ENCODE measurements around the gene ITPR2. TPM values are rescaled to one million over a fixed set of nuclear protein-coding genes. Genes with fewer than 3 reads are reported as not detected.
"Not testable (repeated sequence)": the region's sequence is repeated elsewhere in the genome, so short reads cannot be mapped to it uniquely, and the experiment has no call there.

The ITPR2 gene
- 9.4 and 11.4 TPM in 2 replicates for total RNA-seq (2014; rRNA removed; shearing (Covaris generic))

DNA sequence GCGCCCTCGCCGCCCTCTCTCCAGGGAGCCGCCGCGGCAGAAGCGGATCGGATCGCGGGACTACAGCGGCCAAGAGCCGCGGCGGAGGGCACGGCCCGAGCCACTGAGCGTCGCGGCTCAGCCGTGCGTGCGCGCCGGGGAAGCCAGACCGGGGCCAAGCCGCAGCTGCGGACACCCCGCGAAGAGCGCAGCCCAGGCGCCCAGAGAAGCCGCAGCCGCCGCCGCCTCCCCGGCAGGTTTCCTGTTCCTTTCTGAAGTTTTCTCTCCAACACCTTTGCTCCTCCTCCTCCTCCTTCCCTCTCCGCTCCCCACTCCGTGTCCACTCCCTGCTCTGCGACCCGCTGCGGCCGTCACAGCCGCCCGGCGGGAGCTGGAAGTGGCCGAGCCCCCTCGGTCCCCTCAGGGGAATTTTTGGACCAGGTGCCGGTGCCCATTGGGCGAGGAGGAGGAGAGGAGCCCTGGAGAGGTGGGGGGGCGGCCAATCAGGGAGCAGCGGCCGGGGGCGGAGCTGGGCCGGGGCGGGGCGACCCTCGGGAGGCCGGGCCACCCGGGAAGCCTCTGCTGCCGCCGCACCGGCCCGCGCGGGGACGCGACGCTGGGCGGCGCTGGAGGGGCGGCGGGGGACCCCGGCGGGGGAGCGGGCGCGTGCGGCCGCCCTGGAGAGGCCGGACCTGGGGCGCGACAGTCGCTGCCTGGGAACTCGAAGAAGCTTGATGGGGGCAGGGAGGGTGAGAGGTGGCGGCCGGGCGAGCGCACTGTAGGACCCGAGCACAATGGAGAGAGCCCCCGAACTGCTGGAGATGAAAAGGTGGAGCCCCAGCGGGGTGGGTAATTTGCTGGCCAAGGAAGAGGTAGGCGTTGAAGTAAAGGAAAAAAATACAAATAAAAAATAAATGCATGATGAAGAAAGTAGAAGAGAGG is at the start of gene ITPR2:
Gene ITPR2 (minus strand): TSS at position 373 of the 921 bp plus-strand sequence. CDS start 413 bp downstream, outside the sequence.
- Histone ChIP-seq H3K36me3 (replicated peaks; ENCODE audit: control insufficient read depth, insufficient read depth, low read length) (no peaks in the 10 kb centered on the region), H3K27me3 (ENCODE audit: control insufficient read depth, insufficient read depth, low read length) (peaks cover 2% of the 10 kb centered on the region; the same call in 1 of the 2 replicates), H3K4me3 (ENCODE audit: insufficient read depth, low read depth, low read length) (peak within 1 kb of the TSS; percentile 96)
- DNase-seq, result peak; percentile 96

DNA sequence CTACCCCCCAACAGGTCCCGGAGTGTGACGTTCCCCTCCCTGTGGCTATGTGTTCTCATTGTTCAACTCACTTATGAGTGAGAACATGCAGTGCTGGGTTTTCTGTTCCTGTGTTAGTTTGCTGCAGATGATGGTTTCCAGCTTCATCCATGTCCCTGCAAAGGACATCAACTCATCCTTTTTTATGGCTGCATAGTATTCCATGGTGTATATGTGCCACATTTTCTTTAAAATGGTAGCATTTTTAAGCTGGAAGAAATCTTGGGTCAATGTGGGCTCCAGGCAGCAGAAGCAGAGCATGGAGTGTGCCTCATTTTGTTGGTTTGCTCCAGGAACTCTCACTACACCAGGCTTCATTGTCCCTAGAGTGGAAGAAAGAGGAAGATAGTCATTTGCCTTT is 47.6 kb upstream of the ITPR2 start:
- DNase-seq, result no peak
- Histone ChIP-seq H3K27me3 (ENCODE audit: control insufficient read depth, insufficient read depth, low read length) (no peaks in the 10 kb centered on the region), H3K36me3 (replicated peaks; ENCODE audit: control insufficient read depth, insufficient read depth, low read length) (no peaks in the 10 kb centered on the region), H3K4me3 (ENCODE audit: insufficient read depth, low read depth, low read length) (no peak overlapping the region)

DNA sequence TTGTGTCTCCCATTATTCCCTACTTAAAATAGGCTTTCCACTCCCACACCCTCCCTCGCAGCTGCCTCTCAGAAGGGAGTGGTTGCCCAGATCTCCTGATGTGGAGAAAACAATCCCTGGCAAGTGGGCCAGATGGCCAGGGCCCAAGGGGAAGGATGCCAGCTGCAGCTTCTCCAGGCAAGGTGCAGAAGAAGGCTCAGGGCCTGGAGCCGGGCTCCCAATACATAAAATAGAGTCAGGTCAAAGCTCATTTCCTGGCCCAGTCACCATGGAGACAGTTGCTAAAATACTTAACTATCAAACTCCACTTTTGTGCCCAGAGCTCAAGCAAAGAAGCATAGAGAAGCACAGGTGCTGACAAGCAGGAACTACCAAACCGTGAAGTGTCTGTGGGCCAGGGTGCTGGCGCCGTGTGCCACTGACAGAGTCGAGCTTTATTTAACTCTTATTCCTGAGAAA is 45.7 kb upstream of the ITPR2 start:
- Histone ChIP-seq H3K27me3 (ENCODE audit: control insufficient read depth, insufficient read depth, low read length) (no peaks in the 10 kb centered on the region), H3K36me3 (replicated peaks; ENCODE audit: control insufficient read depth, insufficient read depth, low read length) (no peaks in the 10 kb centered on the region), H3K4me3 (ENCODE audit: insufficient read depth, low read depth, low read length) (no peak overlapping the region)
- DNase-seq, result no peak

DNA sequence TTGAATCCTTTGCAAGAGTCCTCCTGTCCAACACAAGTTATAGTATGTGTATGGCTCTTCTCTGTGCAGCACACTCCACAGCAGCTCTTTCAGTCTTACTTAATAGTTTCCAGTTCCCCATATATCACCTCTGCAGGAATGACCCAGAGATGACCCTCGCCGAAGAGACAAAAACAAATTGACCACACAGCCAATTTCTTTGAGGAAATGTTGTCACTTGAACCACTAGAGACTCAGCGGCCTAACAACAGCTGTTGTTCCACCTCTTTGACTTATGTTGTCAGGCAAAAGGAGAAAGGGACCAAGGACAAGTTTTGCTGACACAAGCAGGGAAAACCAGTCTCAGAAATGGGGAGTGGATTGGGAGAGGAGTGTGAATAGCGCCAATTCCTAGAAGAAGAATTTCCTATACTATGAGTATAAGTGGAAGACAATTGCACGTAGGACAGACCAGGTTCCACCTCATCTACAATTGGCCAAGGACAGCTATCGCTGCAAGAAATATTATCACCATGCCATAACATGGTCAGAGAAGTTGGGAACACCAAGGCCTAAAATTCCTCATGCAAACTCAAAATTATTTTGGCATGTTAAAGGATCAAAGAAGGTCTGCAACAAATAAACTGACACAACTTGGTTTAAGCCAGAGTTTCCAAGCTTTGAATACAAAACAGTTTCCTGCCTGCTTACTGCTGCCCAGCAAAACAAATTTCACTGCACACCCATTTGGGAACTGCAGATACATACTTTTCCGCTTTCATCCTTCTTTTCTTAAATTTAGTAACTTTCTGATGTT is 41.7 kb upstream of the ITPR2 start:
- DNase-seq, result no peak
- H3K36me3 ChIP-seq (replicated peaks; ENCODE audit: control insufficient read depth, insufficient read depth, low read length), result no peaks in the 10 kb centered on the region
- no peak overlapping the region for H3K4me3 ChIP-seq (ENCODE audit: insufficient read depth, low read depth, low read length)
- no peaks in the 10 kb centered on the region for H3K27me3 ChIP-seq (ENCODE audit: control insufficient read depth, insufficient read depth, low read length)

DNA sequence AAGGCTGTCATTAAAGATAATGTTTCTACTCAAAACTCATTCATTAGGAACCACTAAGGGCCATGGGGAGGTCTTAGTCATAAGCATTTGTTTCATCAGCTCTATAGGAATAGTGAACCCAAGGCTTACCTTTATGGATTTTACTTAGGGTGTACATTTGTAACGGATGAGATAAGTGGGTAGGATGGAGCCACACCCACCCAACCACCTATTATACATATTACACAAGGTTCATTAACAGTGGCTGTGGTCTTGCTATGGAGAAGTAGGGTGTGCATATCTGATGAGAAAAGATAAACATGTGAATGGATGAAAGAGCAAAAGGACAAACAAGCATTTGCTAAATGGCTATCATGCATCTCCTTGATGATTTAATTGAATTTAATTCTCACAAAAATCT is 39.6 kb upstream of the ITPR2 start:
- DNase-seq, result no peak
- H3K27me3 ChIP-seq (ENCODE audit: control insufficient read depth, insufficient read depth, low read length), result no peaks in the 10 kb centered on the region
- H3K4me3 ChIP-seq (ENCODE audit: insufficient read depth, low read depth, low read length), result no peak overlapping the region
- no peaks in the 10 kb centered on the region for H3K36me3 ChIP-seq (replicated peaks; ENCODE audit: control insufficient read depth, insufficient read depth, low read length)

DNA sequence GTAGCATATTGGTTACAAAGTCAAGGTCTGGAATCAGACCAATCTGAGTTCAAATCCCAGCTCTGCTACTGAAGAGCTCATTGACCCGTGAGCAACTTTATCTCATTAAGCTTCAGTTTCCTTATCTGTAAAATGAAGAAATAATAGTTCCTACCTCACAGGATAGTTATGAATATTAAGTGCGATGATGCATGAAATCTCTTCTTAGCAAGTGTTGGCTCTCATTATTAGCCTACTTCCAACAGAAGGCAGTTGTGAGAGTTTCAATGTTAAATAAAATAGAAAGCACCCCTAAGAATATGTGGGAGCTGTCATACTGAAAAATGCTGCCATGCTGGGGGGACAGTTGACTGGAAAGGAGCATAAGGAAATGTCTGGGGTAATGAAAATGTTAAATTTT is 39.0 kb upstream of the ITPR2 start:
- Histone ChIP-seq H3K36me3 (replicated peaks; ENCODE audit: control insufficient read depth, insufficient read depth, low read length) (no peaks in the 10 kb centered on the region), H3K27me3 (ENCODE audit: control insufficient read depth, insufficient read depth, low read length) (no peaks in the 10 kb centered on the region)
- no peak for DNase-seq

DNA sequence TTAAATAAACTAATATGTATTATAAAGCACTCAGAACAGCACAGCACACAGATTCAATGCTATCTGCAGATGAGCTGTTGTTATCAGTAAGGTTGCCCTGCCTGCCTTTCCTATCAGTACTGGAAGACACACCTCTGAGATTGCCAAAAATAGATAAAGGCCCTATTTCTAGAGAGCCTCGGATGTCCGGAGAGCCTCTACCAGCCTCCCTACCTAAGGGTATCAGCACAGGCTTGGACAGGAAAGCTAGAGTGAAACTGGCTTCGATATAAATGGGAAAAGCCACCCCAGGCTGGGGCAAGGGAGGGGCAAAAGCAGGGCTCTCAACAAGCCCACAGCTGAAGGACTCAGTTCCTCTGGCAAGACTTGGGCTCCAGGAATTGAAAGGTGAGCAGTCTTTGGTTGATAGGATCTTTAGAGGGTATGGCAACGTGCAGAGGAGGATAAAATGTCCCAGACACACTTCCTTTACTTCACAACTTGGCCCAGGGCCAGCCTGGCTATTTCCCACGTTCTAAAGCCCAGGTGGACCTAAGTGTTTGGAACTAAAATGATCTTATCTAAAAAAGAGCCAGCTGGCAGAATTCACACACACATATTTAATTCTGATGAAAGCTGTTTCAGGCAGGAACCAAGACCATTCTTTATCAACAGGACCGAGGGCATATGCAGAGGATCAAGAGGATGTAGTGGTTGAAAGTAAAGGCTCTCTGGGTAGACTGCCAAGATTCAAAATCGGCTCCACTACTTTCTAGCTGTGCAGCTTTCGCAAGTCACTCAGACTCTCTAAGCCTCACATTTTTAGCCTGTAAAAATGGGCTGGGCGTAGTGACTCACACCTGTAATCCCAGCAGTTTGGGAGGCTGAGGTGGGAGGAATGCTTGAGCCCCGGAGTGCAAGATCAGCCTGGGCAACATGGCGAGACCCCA is 37.8 kb upstream of the ITPR2 start:
- Histone ChIP-seq H3K27me3 (ENCODE audit: control insufficient read depth, insufficient read depth, low read length) (no peaks in the 10 kb centered on the region), H3K36me3 (replicated peaks; ENCODE audit: control insufficient read depth, insufficient read depth, low read length) (no peaks in the 10 kb centered on the region), H3K4me3 (ENCODE audit: insufficient read depth, low read depth, low read length) (no peak overlapping the region)
- no peak for DNase-seq

More for the DNA sequence above, 39.0 kb upstream of the ITPR2 start:
- H3K4me3 ChIP-seq (ENCODE audit: insufficient read depth, low read depth, low read length), result no peak overlapping the region

DNA sequence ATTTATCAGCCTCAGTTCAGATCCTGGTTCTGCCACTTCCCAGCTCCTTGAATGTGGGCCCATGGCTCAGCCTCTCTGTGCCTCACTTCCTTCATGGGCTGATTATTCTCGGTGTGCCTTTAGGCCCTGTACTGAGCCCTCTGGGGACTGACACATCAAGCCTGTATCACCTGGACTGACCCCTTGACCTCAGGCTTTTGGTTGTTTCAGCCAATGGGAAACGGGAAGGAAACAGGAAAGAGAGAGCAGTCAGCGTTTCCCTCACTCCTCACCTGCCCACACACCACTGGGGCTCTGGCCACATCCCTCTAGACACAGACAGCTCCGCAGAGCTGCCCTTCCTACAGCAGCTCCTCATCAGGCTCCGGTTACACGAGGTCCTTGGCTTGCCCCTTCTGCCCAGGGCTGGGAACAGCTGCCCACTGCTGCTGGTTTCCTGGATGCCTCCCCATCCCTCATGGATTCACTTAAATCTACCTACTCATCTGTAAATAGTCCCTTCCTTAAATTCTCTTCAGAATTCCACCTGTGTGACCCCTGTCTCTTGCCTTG is 37.0 kb upstream of the ITPR2 start:
- Histone ChIP-seq H3K4me3 (ENCODE audit: insufficient read depth, low read depth, low read length) (no peak overlapping the region), H3K36me3 (replicated peaks; ENCODE audit: control insufficient read depth, insufficient read depth, low read length) (no peaks in the 10 kb centered on the region), H3K27me3 (ENCODE audit: control insufficient read depth, insufficient read depth, low read length) (no peaks in the 10 kb centered on the region)
- no peak for DNase-seq

DNA sequence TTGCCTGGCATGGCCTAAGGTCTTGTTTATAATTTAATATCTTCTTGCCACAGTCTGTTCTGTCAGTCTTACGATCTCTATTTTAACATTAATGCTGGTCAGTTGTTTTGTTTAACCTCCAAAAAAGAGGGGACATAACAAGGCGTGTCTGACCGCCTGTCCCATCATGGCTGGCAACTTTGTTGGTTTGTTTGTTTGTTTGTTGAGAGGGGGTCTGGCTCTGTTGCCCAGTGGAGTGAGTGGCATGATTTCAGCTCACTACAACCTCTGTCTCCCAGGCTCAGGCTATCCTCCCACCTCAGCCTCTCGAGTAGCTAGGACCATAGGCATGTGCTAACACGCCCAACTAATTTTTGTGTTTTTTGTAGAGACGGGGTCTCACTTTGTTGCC is 36.1 kb upstream of the ITPR2 start:
- Histone ChIP-seq H3K36me3 (replicated peaks; ENCODE audit: control insufficient read depth, insufficient read depth, low read length) (no peaks in the 10 kb centered on the region), H3K4me3 (ENCODE audit: insufficient read depth, low read depth, low read length) (no peak overlapping the region), H3K27me3 (ENCODE audit: control insufficient read depth, insufficient read depth, low read length) (no peaks in the 10 kb centered on the region)
- no peak for DNase-seq

DNA sequence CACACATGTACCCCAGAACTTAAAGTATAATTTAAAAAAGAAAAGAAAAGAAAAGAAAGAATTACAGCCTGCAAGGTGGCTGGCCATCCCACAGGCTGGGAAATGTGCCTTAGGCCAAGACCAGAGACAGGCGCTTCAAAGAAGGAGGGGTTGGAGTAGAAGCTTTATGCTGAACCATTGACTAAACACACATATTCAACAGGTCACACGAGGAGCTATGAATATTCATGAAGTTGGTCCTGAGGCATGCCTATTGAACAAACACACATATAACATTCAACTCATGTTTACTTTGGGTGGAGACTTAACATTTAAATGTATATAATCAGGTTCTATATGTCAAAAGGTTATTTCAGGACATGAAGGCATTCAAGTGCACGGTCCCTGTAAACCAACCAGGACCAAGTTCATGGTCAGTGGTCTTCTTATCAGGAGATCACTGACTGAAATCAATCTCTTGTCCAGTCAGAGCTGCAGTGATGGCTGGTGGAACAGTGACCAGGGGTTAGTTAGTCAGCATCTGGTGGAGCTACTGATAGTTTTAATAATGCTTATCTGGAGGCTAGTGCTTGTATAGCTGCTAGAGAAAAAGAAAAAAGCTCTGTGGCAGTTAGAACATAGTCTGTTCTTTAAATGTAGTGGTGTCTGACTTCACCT is 35.6 kb upstream of the ITPR2 start:
- Histone ChIP-seq H3K36me3 (replicated peaks; ENCODE audit: control insufficient read depth, insufficient read depth, low read length) (no peaks in the 10 kb centered on the region), H3K27me3 (ENCODE audit: control insufficient read depth, insufficient read depth, low read length) (no peaks in the 10 kb centered on the region), H3K4me3 (ENCODE audit: insufficient read depth, low read depth, low read length) (no peak overlapping the region)
- DNase-seq, result no peak

DNA sequence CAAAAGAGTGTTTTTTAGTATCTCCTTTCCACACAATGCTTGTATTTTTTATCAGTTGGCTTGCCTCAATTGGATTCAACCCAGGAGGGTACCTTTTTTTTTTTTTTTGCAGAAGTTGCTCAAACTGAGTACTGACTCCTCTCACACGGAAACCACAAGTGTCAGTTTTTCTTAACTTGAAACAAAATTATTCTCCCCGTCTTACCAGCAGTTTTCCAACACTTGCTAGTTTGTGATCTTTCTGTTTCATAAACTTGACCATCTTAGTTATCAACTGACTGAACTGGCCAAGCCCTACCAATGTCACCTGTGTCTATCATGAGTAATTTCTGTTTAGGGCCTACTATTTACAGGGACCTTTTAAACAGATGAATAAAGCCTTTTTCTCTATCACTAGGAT is 34.1 kb upstream of the ITPR2 start:
- no peak for DNase-seq
- Histone ChIP-seq H3K36me3 (replicated peaks; ENCODE audit: control insufficient read depth, insufficient read depth, low read length) (no peaks in the 10 kb centered on the region), H3K4me3 (ENCODE audit: insufficient read depth, low read depth, low read length) (no peak overlapping the region), H3K27me3 (ENCODE audit: control insufficient read depth, insufficient read depth, low read length) (no peaks in the 10 kb centered on the region)

DNA sequence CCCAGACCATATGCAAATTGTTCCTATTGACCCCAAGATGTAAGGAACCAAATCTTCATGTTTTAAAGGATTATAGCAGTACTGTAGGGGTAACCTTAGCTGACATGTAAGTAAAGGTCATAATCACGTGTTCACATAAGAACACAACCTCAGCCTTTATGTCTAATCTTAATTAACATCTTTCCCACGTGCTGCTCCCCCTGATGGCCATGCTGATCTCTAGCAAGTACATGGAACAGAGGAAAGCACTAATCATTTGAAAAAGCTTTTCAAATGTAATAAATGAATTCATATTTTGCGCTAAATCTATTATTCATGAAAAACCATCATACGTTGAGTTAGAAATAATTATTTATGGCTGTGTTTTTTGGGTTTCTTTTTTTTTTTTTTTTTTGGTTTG is 30.5 kb upstream of the ITPR2 start:
- Histone ChIP-seq H3K36me3 (replicated peaks; ENCODE audit: control insufficient read depth, insufficient read depth, low read length) (no peaks in the 10 kb centered on the region), H3K4me3 (ENCODE audit: insufficient read depth, low read depth, low read length) (no peak overlapping the region), H3K27me3 (ENCODE audit: control insufficient read depth, insufficient read depth, low read length) (no peaks in the 10 kb centered on the region)
- DNase-seq, result no peak

DNA sequence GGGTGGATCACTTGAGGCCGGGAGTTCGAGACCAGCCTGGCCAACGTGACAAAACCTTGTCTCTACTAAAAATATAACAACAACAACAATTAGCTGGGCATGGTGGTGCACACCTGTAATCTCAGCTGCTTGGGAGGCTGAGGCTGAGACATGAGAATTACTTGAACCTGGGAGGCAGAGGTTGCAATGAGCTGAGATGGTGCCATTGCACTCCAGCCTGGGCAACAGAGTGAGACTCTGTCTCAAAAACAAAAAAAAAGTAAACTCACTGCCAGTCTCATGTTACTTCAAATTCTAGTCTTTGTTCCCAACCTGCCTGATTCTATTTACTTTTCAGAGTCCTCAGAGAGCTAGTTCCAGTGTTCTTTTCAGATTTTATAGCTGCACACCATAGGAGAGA is 29.8 kb upstream of the ITPR2 start:
- not testable (repeated sequence) for DNase-seq

More for the DNA sequence above, 29.8 kb upstream of the ITPR2 start:
- not testable (repeated sequence) for H3K27me3 ChIP-seq (ENCODE audit: control insufficient read depth, insufficient read depth, low read length); H3K4me3 ChIP-seq (ENCODE audit: insufficient read depth, low read depth, low read length); H3K36me3 ChIP-seq (replicated peaks; ENCODE audit: control insufficient read depth, insufficient read depth, low read length)

Measured in H7 (cell line).